GM23338 (cell line): ENCODE data around the gene CDC14A. TPM values are rescaled to one million over a fixed set of nuclear protein-coding genes. Genes with fewer than 3 reads are reported as not detected.

Experiments
- ATAC-seq: fragments of 200-7000 bp; cut with Tn5 transposase; 3 replicates; pipeline ENCODE4 v1.9.1; 2020
- DNase-seq: peaks from one replicate; pipeline ENCODE4 v3.0.0-alpha.2; 2015; ENCODE audit warnings: low spot score
- H2AFZ ChIP-seq: fragments of 200-600 bp; sonication (generic); 2 replicates; pipeline ENCODE4 v1.8.0; 2016; ENCODE audit warnings: antibody characterized with exemption, mild to moderate bottlenecking, moderate library complexity
- H3F3A ChIP-seq: fragments of 200-600 bp; sonication (generic); replicated peaks from 2 replicates; pipeline ENCODE4 v1.8.0; 2017; ENCODE audit warnings: antibody characterized with exemption, mixed run types, low read depth
- H3K27ac ChIP-seq: fragments of 200-600 bp; sonication (generic); 2 replicates; pipeline ENCODE4 v1.6.1; 2016; ENCODE audit warnings: low read depth
- H3K27me3 ChIP-seq: fragments of 200-600 bp; sonication (generic); 2 replicates; pipeline ENCODE4 v1.8.0; 2016; ENCODE audit warnings: mild to moderate bottlenecking, mixed run types, moderate library complexity; ENCODE audit not compliant: insufficient read depth
- H3K36me3 ChIP-seq: fragments of 200-600 bp; sonication (generic); 2 replicates; pipeline ENCODE4 v1.8.0; 2016; ENCODE audit warnings: mild to moderate bottlenecking; ENCODE audit not compliant: insufficient read depth
- H3K4me1 ChIP-seq: fragments of 200-600 bp; sonication (generic); 2 replicates; pipeline ENCODE4 v1.8.0; 2016; ENCODE audit warnings: mild to moderate bottlenecking, moderate library complexity; ENCODE audit not compliant: insufficient read depth
- H3K4me2 ChIP-seq: fragments of 200-600 bp; sonication (generic); 2 replicates; pipeline ENCODE4 v1.7.1; 2017; ENCODE audit warnings: mixed run types
- H3K4me3 ChIP-seq: fragments of 200-600 bp; sonication (generic); 2 replicates; pipeline ENCODE4 v1.6.1; 2016; ENCODE audit warnings: mixed run types
- H3K79me2 ChIP-seq: fragments of 200-600 bp; sonication (generic); replicated peaks from 2 replicates; pipeline ENCODE4 v1.8.0; 2017; ENCODE audit warnings: mild to moderate bottlenecking; ENCODE audit not compliant: insufficient read depth
- H3K9me2 ChIP-seq: fragments of 200-600 bp; sonication (generic); 2 replicates; pipeline ENCODE4 v1.8.0; 2017; ENCODE audit not compliant: insufficient read depth
- H4K20me1 ChIP-seq: fragments of 200-600 bp; sonication (generic); replicated peaks from 2 replicates; pipeline ENCODE4 v1.8.0; 2017; ENCODE audit warnings: mild to moderate bottlenecking; ENCODE audit not compliant: insufficient read depth
- H3K27ac Mint-ChIP-seq: 2 replicates; pipeline ENCODE4 v1.8.0; 2020; ENCODE audit warnings: inconsistent platforms, mild to moderate bottlenecking, moderate library complexity, mixed read lengths
- H3K27me3 Mint-ChIP-seq: 3 replicates; pipeline ENCODE4 v1.8.0; 2022; ENCODE audit warnings: low read depth, mild to moderate bottlenecking, moderate library complexity, mixed read lengths, inconsistent platforms; ENCODE audit not compliant: insufficient read depth, poor library complexity
- H3K36me3 Mint-ChIP-seq: 3 replicates; pipeline ENCODE4 v1.8.0; 2021; ENCODE audit warnings: low read depth, mild to moderate bottlenecking, inconsistent platforms, moderate library complexity, mixed read lengths
- H3K4me1 Mint-ChIP-seq: 3 replicates; pipeline ENCODE4 v1.8.0; 2020; ENCODE audit warnings: mild to moderate bottlenecking, inconsistent platforms, mixed read lengths
- H3K4me3 Mint-ChIP-seq: 3 replicates; pipeline ENCODE4 v1.8.0; 2021; ENCODE audit warnings: moderate library complexity, mild to moderate bottlenecking, inconsistent platforms, mixed read lengths
- H3K9me3 Mint-ChIP-seq: 3 replicates; pipeline ENCODE4 v1.8.0; 2020; ENCODE audit warnings: moderate library complexity, mild to moderate bottlenecking, inconsistent platforms, mixed read lengths
- CREB1 ChIP-seq: fragments of 250-450 bp; sonication (Bioruptor Pico); IDR thresholded peaks from 2 replicates; pipeline ENCODE4 v1.5.0; 2020; ENCODE audit warnings: low read depth, mild to moderate bottlenecking, moderate library complexity
- EZH2 ChIP-seq: fragments of 200-600 bp; sonication (generic); IDR thresholded peaks from one replicate; pipeline ENCODE4 v1.8.0; 2017; ENCODE audit warnings: antibody characterized with exemption, mild to moderate bottlenecking, low read depth; ENCODE audit not compliant: unreplicated experiment
- EZH2phosphoT487 ChIP-seq: fragments of 200-600 bp; sonication (generic); IDR thresholded peaks from one replicate; pipeline ENCODE4 v1.8.1; 2018; ENCODE audit warnings: antibody characterized with exemption; ENCODE audit not compliant: unreplicated experiment
- ZNF114 ChIP-seq: fragments of 250-450 bp; sonication (Bioruptor Pico); IDR thresholded peaks from 2 replicates; pipeline ENCODE4 v1.5.0; 2020; ENCODE audit warnings: mild to moderate bottlenecking, moderate library complexity
- polyA plus RNA-seq: library from polyadenylated mRNA; unstranded; fragments of >200 nt; fragmentation: Nextera tagmentation; extraction: Ambion mirVana; gene quantifications from 2 replicates; pipeline ENCODE4 v1.2.1, GENCODE V29; 2016
- total RNA-seq: library from RNA; depleted of rRNA; stranded (reverse); fragments of >200 nt; shearing (Covaris generic); gene quantifications from 2 replicates; pipeline ENCODE4 v1.2.3, GENCODE V29; 2014
- TF ChIP-seq, protein P1 (sequence below), 2 experiments: fragments of 200-600 bp in 1 of 2; sonication (generic) in 1 of 2; conservative IDR thresholded peaks; 2 replicates each; pipeline versions ENCODE4 v1.5.1 to v1.6.1; 2016 to 2017; ENCODE audit warnings: antibody characterized with exemption in 2 of 2, low read depth in 2 of 2, mild to moderate bottlenecking in 2 of 2, moderate library complexity in 1 of 2
- TF ChIP-seq, protein P2 (sequence below): IDR thresholded peaks from 2 replicates; pipeline ENCODE4 v1.6.1; 2016; ENCODE audit warnings: antibody characterized with exemption

Gene CDC14A
- total and polyA plus RNA-seq, 2 experiments from 2014 or later = 11.1 to 20.8 TPM

- Histone ChIP-seq H3K9me2 (no peaks in the 10 kb centered on the region), H3K27ac (no peak overlapping the region), H3K4me2 (no peak overlapping the region), H3K4me3 (no peak overlapping the region), H3F3A (no peaks in the 10 kb centered on the region), H2AFZ (no peak overlapping the region), H3K4me1 (peaks cover 12% of the 10 kb centered on the region), H3K79me2 (peaks cover 10% of the 10 kb centered on the region), H3K27me3 (no peaks in the 10 kb centered on the region), H3K36me3 (no peaks in the 10 kb centered on the region), H4K20me1 (no peaks in the 10 kb centered on the region)
- Mint-ChIP-seq H3K4me3 (no peak overlapping the region), H3K27me3 (no peaks in the 10 kb centered on the region), H3K4me1 (peaks cover 21% of the 10 kb centered on the region), H3K27ac (no peak overlapping the region), H3K36me3 (no peaks in the 10 kb centered on the region), H3K9me3 (no peaks in the 10 kb centered on the region)
- DNase-seq (no peak), ATAC-seq (no peak)
- TF ChIP-seq, protein P1, sequence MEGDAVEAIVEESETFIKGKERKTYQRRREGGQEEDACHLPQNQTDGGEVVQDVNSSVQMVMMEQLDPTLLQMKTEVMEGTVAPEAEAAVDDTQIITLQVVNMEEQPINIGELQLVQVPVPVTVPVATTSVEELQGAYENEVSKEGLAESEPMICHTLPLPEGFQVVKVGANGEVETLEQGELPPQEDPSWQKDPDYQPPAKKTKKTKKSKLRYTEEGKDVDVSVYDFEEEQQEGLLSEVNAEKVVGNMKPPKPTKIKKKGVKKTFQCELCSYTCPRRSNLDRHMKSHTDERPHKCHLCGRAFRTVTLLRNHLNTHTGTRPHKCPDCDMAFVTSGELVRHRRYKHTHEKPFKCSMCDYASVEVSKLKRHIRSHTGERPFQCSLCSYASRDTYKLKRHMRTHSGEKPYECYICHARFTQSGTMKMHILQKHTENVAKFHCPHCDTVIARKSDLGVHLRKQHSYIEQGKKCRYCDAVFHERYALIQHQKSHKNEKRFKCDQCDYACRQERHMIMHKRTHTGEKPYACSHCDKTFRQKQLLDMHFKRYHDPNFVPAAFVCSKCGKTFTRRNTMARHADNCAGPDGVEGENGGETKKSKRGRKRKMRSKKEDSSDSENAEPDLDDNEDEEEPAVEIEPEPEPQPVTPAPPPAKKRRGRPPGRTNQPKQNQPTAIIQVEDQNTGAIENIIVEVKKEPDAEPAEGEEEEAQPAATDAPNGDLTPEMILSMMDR (conservative IDR thresholded peaks at IDR 0.05; ENCODE audit: low read depth in 2 of 2) = 0 out of 4 replicates have a peak, but pooled peaks of 1 of the 2 experiments have one; percentile 8
- TF ChIP-seq ZNF114 = no peak
These were observed 44.3 kb downstream of the CDC14A start for GRCh38 chr1:100396651-100397050.

- Mint-ChIP-seq H3K27me3 (no peaks in the 10 kb centered on the region), H3K36me3 (no peaks in the 10 kb centered on the region)
- no peak for DNase-seq
These were observed 45.4 kb downstream of the CDC14A start for GRCh38 chr1:100397681-100398080.

DNA sequence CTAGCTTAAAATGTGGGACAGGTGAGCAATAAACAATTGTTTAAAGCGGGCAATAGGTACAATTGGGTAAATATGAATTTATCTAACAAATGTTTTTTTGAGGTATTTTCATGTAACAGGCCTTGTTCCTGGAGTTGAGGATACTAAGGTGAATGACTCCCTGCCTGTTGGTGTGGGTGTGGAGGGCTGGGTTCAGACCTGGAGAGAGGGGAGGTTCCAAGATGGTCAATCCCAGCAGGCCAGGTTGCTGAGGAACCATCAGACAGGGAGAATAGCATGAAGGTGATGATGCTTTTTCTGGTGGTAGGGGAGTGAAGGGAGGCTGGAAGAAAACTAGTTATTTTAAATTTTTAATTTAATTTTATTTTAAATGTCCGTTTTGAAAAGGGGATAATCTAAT lies 46.3 kb downstream of the CDC14A start:
- Histone ChIP-seq H3K27ac (no peak overlapping the region), H3F3A (no peaks in the 10 kb centered on the region), H3K36me3 (no peaks in the 10 kb centered on the region; the same call in 1 of the 2 replicates), H3K4me2 (no peak overlapping the region), H3K4me3 (no peak overlapping the region), H3K9me2 (no peaks in the 10 kb centered on the region), H3K27me3 (no peaks in the 10 kb centered on the region), H3K4me1 (peaks cover 15% of the 10 kb centered on the region), H3K79me2 (peaks cover 12% of the 10 kb centered on the region), H4K20me1 (no peaks in the 10 kb centered on the region), H2AFZ (no peak overlapping the region)
- ATAC-seq (peak; percentile 71), DNase-seq (no peak)
- H3K4me3 Mint-ChIP-seq = no peak overlapping the region
- peaks cover 21% of the 10 kb centered on the region for H3K4me1 Mint-ChIP-seq
- no peaks in the 10 kb centered on the region for H3K36me3 Mint-ChIP-seq
- H3K27me3 Mint-ChIP-seq = no peaks in the 10 kb centered on the region
- H3K27ac Mint-ChIP-seq = peak overlapping the region; percentile 77
- H3K9me3 Mint-ChIP-seq = no peaks in the 10 kb centered on the region
- TF ChIP-seq, protein P2, sequence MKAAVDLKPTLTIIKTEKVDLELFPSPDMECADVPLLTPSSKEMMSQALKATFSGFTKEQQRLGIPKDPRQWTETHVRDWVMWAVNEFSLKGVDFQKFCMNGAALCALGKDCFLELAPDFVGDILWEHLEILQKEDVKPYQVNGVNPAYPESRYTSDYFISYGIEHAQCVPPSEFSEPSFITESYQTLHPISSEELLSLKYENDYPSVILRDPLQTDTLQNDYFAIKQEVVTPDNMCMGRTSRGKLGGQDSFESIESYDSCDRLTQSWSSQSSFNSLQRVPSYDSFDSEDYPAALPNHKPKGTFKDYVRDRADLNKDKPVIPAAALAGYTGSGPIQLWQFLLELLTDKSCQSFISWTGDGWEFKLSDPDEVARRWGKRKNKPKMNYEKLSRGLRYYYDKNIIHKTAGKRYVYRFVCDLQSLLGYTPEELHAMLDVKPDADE = no peak
- no peak for TF ChIP-seq EZH2

More at GRCh38 chr1:100397681-100398080, 45.4 kb downstream of the CDC14A start:
- H3K4me3 Mint-ChIP-seq = no peak overlapping the region
- no peak overlapping the region for H3K4me2 ChIP-seq
- no peak for ATAC-seq
- no peaks in the 10 kb centered on the region for H3K9me3 Mint-ChIP-seq
- no peaks in the 10 kb centered on the region for H3F3A ChIP-seq
- peaks cover 12% of the 10 kb centered on the region for H3K79me2 ChIP-seq
- H3K4me1 ChIP-seq = peaks cover 12% of the 10 kb centered on the region
- no peak overlapping the region for H3K27ac ChIP-seq
- H2AFZ ChIP-seq = no peak overlapping the region
- H3K4me3 ChIP-seq = no peak overlapping the region
- no peaks in the 10 kb centered on the region for H4K20me1 ChIP-seq
- H3K36me3 ChIP-seq = no peaks in the 10 kb centered on the region; the same call in 1 of the 2 replicates
- H3K27ac Mint-ChIP-seq = no peak overlapping the region
- H3K27me3 ChIP-seq = no peaks in the 10 kb centered on the region
- H3K9me2 ChIP-seq = no peaks in the 10 kb centered on the region
- peaks cover 21% of the 10 kb centered on the region for H3K4me1 Mint-ChIP-seq
- TF ChIP-seq EZH2phosphoT487 = no peak
- TF ChIP-seq CREB1 (CRISPR knock-in tag) = no peak
- TF ChIP-seq, protein P1 (conservative IDR thresholded peaks at IDR 0.05; ENCODE audit: low read depth in 2 of 2) = no peak
- no peak for TF ChIP-seq ZNF114
- TF ChIP-seq EZH2 = no peak
